HL-60/S4 treated with retinoic acid at 250 ng/mL for 4 days and 3 days (cell line): ENCODE results near the gene BICD2.
"Not testable (repeated sequence)": the region's sequence is repeated elsewhere in the genome, so short reads cannot be mapped to it uniquely, and the experiment has no call there.

ENCODE experiments used
- in situ Hi-C: fragments of 300-500 bp; cut with MboI; formaldehyde crosslinking; loops from 2 replicates; pipeline ENCODE4 v1.7.0; 2022; ENCODE audit warnings: low sequenced_read_pairs

Gene BICD2

GRCh38 chr9:92771309-92771708 lies 6.7 kb upstream of the BICD2 start:
- in situ Hi-C loops: no loop called here

GRCh38 chr9:92770360-92770995 lies 5.8 kb upstream of the BICD2 start:
- in situ Hi-C loops: no loop called here

- in situ Hi-C loops: no loop called here
Observed at GRCh38 chr9:92769990-92770359, 5.3 kb upstream of the BICD2 start.

GRCh38 chr9:92769286-92769685 lies 4.7 kb upstream of the BICD2 start:
- in situ Hi-C loops: no loop called here

GRCh38 chr9:92768816-92769215 lies 4.2 kb upstream of the BICD2 start:
- in situ Hi-C loops: not testable (repeated sequence)

GRCh38 chr9:92767066-92768054 lies 2.7 kb upstream of the BICD2 start:
- in situ Hi-C loops: no loop called here

- in situ Hi-C loops: no loop called here
Observed at GRCh38 chr9:92764988-92765936, 629 bp upstream of the BICD2 start.

GRCh38 chr9:92763721-92764380 lies 782 bp downstream of the BICD2 start:
- in situ Hi-C loops: no loop called here

- in situ Hi-C loops: no loop called here
Observed at GRCh38 chr9:92762781-92763708, 1.6 kb downstream of the BICD2 start.

GRCh38 chr9:92762196-92762595 lies 2.4 kb downstream of the BICD2 start:
- in situ Hi-C loops: no loop called here

- in situ Hi-C loops: no loop called here
Observed at GRCh38 chr9:92761686-92762085, 2.9 kb downstream of the BICD2 start.

- in situ Hi-C loops: no loop called here
Observed at GRCh38 chr9:92760494-92760893, 4.1 kb downstream of the BICD2 start.

- in situ Hi-C loops: no loop called here
Observed at GRCh38 chr9:92760070-92760469, 4.6 kb downstream of the BICD2 start.

- in situ Hi-C loops: no loop called here
Observed at GRCh38 chr9:92759446-92759845, 5.2 kb downstream of the BICD2 start.

- in situ Hi-C loops: no loop called here
Observed at GRCh38 chr9:92756792-92757191, 7.8 kb downstream of the BICD2 start.

GRCh38 chr9:92754091-92754745 lies 10.4 kb downstream of the BICD2 start:
- in situ Hi-C loops: no loop called here

GRCh38 chr9:92752812-92753404 lies 11.7 kb downstream of the BICD2 start:
- in situ Hi-C loops: no loop called here

- in situ Hi-C loops: no loop called here
Observed at GRCh38 chr9:92749934-92750315, 14.7 kb downstream of the BICD2 start.
